ENCODE measurements around the gene EMID1.

DNA sequence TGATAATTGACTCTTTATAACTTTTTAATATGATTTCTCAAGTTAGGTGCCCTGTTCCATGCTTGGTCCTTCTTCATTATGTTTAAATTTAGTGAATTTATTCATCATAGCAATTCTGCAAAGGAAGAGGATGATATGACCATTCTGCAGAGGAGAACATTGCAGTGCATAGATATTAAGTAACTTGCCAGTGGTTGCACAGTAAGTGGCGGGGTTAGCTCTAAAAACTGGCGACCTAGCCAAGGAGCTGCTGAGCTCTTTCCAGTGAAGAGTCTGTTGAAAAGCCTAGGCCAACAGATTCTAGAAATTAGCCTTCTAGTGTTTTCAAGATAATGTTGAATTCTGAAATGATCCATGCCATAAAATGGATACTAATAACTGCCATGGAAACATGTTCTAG is 66.9 kb downstream of the EMID1 start:
- TF ChIP-seq, protein P1, sequence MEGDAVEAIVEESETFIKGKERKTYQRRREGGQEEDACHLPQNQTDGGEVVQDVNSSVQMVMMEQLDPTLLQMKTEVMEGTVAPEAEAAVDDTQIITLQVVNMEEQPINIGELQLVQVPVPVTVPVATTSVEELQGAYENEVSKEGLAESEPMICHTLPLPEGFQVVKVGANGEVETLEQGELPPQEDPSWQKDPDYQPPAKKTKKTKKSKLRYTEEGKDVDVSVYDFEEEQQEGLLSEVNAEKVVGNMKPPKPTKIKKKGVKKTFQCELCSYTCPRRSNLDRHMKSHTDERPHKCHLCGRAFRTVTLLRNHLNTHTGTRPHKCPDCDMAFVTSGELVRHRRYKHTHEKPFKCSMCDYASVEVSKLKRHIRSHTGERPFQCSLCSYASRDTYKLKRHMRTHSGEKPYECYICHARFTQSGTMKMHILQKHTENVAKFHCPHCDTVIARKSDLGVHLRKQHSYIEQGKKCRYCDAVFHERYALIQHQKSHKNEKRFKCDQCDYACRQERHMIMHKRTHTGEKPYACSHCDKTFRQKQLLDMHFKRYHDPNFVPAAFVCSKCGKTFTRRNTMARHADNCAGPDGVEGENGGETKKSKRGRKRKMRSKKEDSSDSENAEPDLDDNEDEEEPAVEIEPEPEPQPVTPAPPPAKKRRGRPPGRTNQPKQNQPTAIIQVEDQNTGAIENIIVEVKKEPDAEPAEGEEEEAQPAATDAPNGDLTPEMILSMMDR (IDR thresholded peaks at IDR 0.05): no peak
- no peak for TF ChIP-seq POLR2A (IDR thresholded peaks at IDR 0.05)

Data from testis (tissue), 2 donors.